Measurements from ENCODE around the gene EID2B.

- no peak for TF ChIP-seq CTCF (IDR thresholded peaks at IDR 0.05; ENCODE audit: insufficient read depth, low read length)
- no peak for TF ChIP-seq REST (IDR thresholded peaks at IDR 0.05; ENCODE audit: insufficient replicate concordance, low read depth)
- TF ChIP-seq POLR2AphosphoS5 (IDR thresholded peaks at IDR 0.05; ENCODE audit: low read depth): no peak
- TF ChIP-seq SPI1 (IDR thresholded peaks at IDR 0.05; ENCODE audit: borderline replicate concordance, low read depth): no peak
- no peak for TF ChIP-seq GABPA (IDR thresholded peaks at IDR 0.05; ENCODE audit: low read depth)
These were observed 36.0 kb upstream of the EID2B start for GRCh38 chr19:39568604-39569003.

Measured in HL-60 (cell line).